SK-N-SH treated with all-trans-retinoic acid at 6 μM for 48 hours (cell line): ENCODE results near the gene LMF1.
"Not testable (repeated sequence)": the region's sequence is repeated elsewhere in the genome, so short reads cannot be mapped to it uniquely, and the experiment has no call there.

Experiments used
- ARNTL ChIP-seq: fragments of 450-650 bp; formaldehyde crosslinking; IDR thresholded peaks from 2 replicates; pipeline ENCODE4 v1.5.0; 2020; ENCODE audit warnings: low read depth, mild to moderate bottlenecking, moderate library complexity, borderline replicate concordance
- BACH2 ChIP-seq: fragments of 250-450 bp; sonication (Bioruptor Pico); IDR thresholded peaks from 2 replicates; pipeline ENCODE4 v1.9.0; 2021; ENCODE audit warnings: mild to moderate bottlenecking, borderline replicate concordance
- CSDC2 ChIP-seq: fragments of 250-450 bp; sonication (Bioruptor Pico); IDR thresholded peaks from 2 replicates; pipeline ENCODE4 v1.5.0; 2020; ENCODE audit warnings: mild to moderate bottlenecking, moderate library complexity
- ESRRG ChIP-seq: fragments of 250-450 bp; sonication (Bioruptor Pico); IDR thresholded peaks from 2 replicates; pipeline ENCODE4 v1.6.1; 2021; ENCODE audit warnings: mild to moderate bottlenecking
- GLIS3 ChIP-seq: fragments of 250-450 bp; sonication (Bioruptor Pico); IDR thresholded peaks from 2 replicates; pipeline ENCODE4 v1.5.0; 2020; ENCODE audit warnings: mild to moderate bottlenecking, moderate library complexity
- OSR1 ChIP-seq: fragments of 250-450 bp; sonication (Bioruptor Pico); IDR thresholded peaks from 2 replicates; pipeline ENCODE4 v1.8.0; 2022; ENCODE audit warnings: moderate library complexity, mild to moderate bottlenecking, inconsistent platforms
- PPARA ChIP-seq: fragments of 250-450 bp; sonication (Bioruptor Pico); IDR thresholded peaks from 2 replicates; pipeline ENCODE4 v1.5.0; 2020; ENCODE audit warnings: mild to moderate bottlenecking, borderline replicate concordance
- RARB ChIP-seq: fragments of 250-450 bp; sonication (Bioruptor Pico); IDR thresholded peaks from 2 replicates; pipeline ENCODE4 v1.8.0; 2021; ENCODE audit warnings: mild to moderate bottlenecking, moderate library complexity
- SNAI2 ChIP-seq: fragments of 250-450 bp; sonication (Bioruptor Pico); IDR thresholded peaks from 2 replicates; pipeline ENCODE4 v1.5.0; 2020; ENCODE audit warnings: mild to moderate bottlenecking, moderate library complexity
- ZFP3 ChIP-seq: fragments of 250-450 bp; sonication (Bioruptor Pico); IDR thresholded peaks from 2 replicates; pipeline ENCODE4 v1.5.0; 2020; ENCODE audit warnings: mild to moderate bottlenecking, moderate library complexity
- TF ChIP-seq, protein P1 (sequence below): fragments of 250-450 bp; sonication (Bioruptor Pico); IDR thresholded peaks from 2 replicates; pipeline ENCODE4 v1.8.0; 2020; ENCODE audit warnings: mild to moderate bottlenecking, moderate library complexity, borderline replicate concordance
- TF ChIP-seq, protein P2 (sequence below): fragments of 250-450 bp; sonication (Bioruptor Pico); IDR thresholded peaks from 2 replicates; pipeline ENCODE4 v1.5.0; 2020; ENCODE audit warnings: mild to moderate bottlenecking, moderate library complexity
- TF ChIP-seq, protein P3 (sequence below): fragments of 250-450 bp; sonication (Bioruptor Pico); IDR thresholded peaks from 2 replicates; pipeline ENCODE4 v1.8.0; 2021; ENCODE audit warnings: low read depth, mild to moderate bottlenecking, moderate library complexity, borderline replicate concordance

DNA sequence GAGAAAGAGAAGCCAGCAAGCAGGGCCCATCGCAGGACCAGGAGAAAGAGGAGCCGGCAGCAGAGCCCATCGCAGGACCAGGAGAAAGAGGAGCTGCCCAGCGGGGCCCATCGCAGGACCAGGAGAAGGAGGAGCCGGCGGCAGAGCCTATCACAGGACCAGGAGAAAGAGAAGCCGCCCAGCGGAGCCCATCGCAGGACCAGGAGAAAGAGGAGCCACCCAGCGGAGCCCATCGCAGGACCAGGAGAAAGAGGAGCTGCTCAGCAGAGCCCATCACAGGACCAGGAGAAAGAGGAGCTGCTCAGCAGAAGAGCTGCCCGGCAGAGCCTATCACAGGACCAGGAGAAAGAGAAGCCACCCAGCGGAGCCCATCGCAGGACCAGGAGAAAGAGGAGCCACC is 88.1 kb downstream of the LMF1 start:
- TF ChIP-seq SNAI2 (CRISPR knock-in tag); RARB (CRISPR knock-in tag); ZFP3 (CRISPR knock-in tag); BACH2; ARNTL (CRISPR knock-in tag); GLIS3 (CRISPR knock-in tag); PPARA (CRISPR knock-in tag); OSR1 (CRISPR knock-in tag); ESRRG (CRISPR knock-in tag); CSDC2 (CRISPR knock-in tag): not testable (repeated sequence)
- TF ChIP-seq, protein P1, sequence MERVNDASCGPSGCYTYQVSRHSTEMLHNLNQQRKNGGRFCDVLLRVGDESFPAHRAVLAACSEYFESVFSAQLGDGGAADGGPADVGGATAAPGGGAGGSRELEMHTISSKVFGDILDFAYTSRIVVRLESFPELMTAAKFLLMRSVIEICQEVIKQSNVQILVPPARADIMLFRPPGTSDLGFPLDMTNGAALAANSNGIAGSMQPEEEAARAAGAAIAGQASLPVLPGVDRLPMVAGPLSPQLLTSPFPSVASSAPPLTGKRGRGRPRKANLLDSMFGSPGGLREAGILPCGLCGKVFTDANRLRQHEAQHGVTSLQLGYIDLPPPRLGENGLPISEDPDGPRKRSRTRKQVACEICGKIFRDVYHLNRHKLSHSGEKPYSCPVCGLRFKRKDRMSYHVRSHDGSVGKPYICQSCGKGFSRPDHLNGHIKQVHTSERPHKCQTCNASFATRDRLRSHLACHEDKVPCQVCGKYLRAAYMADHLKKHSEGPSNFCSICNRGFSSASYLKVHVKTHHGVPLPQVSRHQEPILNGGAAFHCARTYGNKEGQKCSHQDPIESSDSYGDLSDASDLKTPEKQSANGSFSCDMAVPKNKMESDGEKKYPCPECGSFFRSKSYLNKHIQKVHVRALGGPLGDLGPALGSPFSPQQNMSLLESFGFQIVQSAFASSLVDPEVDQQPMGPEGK: not testable (repeated sequence)
- TF ChIP-seq, protein P2, sequence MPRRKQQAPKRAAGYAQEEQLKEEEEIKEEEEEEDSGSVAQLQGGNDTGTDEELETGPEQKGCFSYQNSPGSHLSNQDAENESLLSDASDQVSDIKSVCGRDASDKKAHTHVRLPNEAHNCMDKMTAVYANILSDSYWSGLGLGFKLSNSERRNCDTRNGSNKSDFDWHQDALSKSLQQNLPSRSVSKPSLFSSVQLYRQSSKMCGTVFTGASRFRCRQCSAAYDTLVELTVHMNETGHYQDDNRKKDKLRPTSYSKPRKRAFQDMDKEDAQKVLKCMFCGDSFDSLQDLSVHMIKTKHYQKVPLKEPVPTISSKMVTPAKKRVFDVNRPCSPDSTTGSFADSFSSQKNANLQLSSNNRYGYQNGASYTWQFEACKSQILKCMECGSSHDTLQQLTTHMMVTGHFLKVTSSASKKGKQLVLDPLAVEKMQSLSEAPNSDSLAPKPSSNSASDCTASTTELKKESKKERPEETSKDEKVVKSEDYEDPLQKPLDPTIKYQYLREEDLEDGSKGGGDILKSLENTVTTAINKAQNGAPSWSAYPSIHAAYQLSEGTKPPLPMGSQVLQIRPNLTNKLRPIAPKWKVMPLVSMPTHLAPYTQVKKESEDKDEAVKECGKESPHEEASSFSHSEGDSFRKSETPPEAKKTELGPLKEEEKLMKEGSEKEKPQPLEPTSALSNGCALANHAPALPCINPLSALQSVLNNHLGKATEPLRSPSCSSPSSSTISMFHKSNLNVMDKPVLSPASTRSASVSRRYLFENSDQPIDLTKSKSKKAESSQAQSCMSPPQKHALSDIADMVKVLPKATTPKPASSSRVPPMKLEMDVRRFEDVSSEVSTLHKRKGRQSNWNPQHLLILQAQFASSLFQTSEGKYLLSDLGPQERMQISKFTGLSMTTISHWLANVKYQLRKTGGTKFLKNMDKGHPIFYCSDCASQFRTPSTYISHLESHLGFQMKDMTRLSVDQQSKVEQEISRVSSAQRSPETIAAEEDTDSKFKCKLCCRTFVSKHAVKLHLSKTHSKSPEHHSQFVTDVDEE (CRISPR knock-in tag): not testable (repeated sequence)
- TF ChIP-seq, protein P3, sequence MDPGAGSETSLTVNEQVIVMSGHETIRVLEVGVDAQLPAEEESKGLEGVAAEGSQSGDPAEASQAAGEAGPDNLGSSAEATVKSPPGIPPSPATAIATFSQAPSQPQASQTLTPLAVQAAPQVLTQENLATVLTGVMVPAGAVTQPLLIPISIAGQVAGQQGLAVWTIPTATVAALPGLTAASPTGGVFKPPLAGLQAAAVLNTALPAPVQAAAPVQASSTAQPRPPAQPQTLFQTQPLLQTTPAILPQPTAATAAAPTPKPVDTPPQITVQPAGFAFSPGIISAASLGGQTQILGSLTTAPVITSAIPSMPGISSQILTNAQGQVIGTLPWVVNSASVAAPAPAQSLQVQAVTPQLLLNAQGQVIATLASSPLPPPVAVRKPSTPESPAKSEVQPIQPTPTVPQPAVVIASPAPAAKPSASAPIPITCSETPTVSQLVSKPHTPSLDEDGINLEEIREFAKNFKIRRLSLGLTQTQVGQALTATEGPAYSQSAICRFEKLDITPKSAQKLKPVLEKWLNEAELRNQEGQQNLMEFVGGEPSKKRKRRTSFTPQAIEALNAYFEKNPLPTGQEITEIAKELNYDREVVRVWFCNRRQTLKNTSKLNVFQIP: not testable (repeated sequence)
